DOHH2 (cell line): ENCODE data around the gene SDCCAG8.

Source experiments
- H3F3A ChIP-seq: fragments of 200-600 bp; sonication (generic), shearing (Covaris generic); 2 replicates; pipeline ENCODE4 v1.6.0; 2016; ENCODE audit warnings: antibody characterized with exemption, mild to moderate bottlenecking; ENCODE audit not compliant: control insufficient read depth, insufficient read depth
- H3K27ac ChIP-seq: fragments of 200-600 bp; sonication (generic); 2 replicates; pipeline ENCODE4 v1.5.1; 2014; ENCODE audit warnings: low read depth, mild to moderate bottlenecking, low read length, moderate library complexity
- H3K27me3 ChIP-seq: fragments of 200-600 bp; sonication (generic); 2 replicates; pipeline ENCODE4 v1.6.1; 2014; ENCODE audit warnings: mild to moderate bottlenecking, low read length, mixed read lengths; ENCODE audit not compliant: control insufficient read depth
- H3K36me3 ChIP-seq: fragments of 200-600 bp; sonication (generic); 2 replicates; pipeline ENCODE4 v1.6.1; 2014; ENCODE audit warnings: mild to moderate bottlenecking, low read length, moderate library complexity, mixed read lengths; ENCODE audit not compliant: control insufficient read depth
- H3K4me1 ChIP-seq: fragments of 200-600 bp; sonication (generic); 2 replicates; pipeline ENCODE4 v1.6.1; 2014; ENCODE audit warnings: mild to moderate bottlenecking, low read length, mixed read lengths; ENCODE audit not compliant: control insufficient read depth
- H3K4me2 ChIP-seq: fragments of 200-600 bp; sonication (generic); 2 replicates; pipeline ENCODE4 v1.6.0; 2014; ENCODE audit warnings: mild to moderate bottlenecking, low read length, moderate library complexity
- H3K4me3 ChIP-seq: fragments of 200-600 bp; sonication (generic); 2 replicates; pipeline ENCODE4 v1.5.1; 2014; ENCODE audit warnings: mild to moderate bottlenecking, low read length, mixed read lengths
- H3K79me2 ChIP-seq: fragments of 200-600 bp; sonication (generic); 2 replicates; pipeline ENCODE4 v1.6.1; 2014; ENCODE audit warnings: mild to moderate bottlenecking, low read length, mixed read lengths; ENCODE audit not compliant: control insufficient read depth
- H3K9me2 ChIP-seq: fragments of 200-600 bp; sonication (generic); replicated peaks from 2 replicates; pipeline ENCODE4 v1.6.1; 2014; ENCODE audit warnings: mild to moderate bottlenecking, low read length, mixed read lengths; ENCODE audit not compliant: control insufficient read depth
- H3K9me3 ChIP-seq: fragments of 200-600 bp; sonication (generic); 2 replicates; pipeline ENCODE4 v1.6.1; 2014; ENCODE audit warnings: antibody characterized with exemption, low read length, mixed read lengths; ENCODE audit not compliant: control insufficient read depth, insufficient read depth
- H4K20me1 ChIP-seq: fragments of 200-600 bp; sonication (generic); 2 replicates; pipeline ENCODE4 v1.6.0; 2014; ENCODE audit warnings: low read depth, mild to moderate bottlenecking, antibody characterized with exemption, low read length, moderate library complexity; ENCODE audit not compliant: control insufficient read depth, insufficient read depth
- CTCF ChIP-seq: fragments of 200-600 bp; sonication (generic); IDR thresholded peaks from one replicate; pipeline ENCODE4 v1.5.1; 2014; ENCODE audit warnings: antibody characterized with exemption, mild to moderate bottlenecking, low read depth, low read length; ENCODE audit not compliant: poor library complexity, severe bottlenecking
- EZH2phosphoT487 ChIP-seq: fragments of 200-600 bp; sonication (generic); IDR thresholded peaks from 2 replicates; pipeline ENCODE4 v1.6.1; 2017; ENCODE audit warnings: borderline replicate concordance, mild to moderate bottlenecking, antibody characterized with exemption, low read length, moderate library complexity, mixed read lengths

The SDCCAG8 gene

GRCh38 chr1:243229526-243229925, 26.3 kb upstream of the SDCCAG8 start:
- Histone ChIP-seq H3K79me2 (peaks cover 77% of the 10 kb centered on the region), H4K20me1 (no peaks in the 10 kb centered on the region), H3K36me3 (peaks cover 43% of the 10 kb centered on the region), H3K4me2 (no peak overlapping the region), H3K9me2 (no peaks in the 10 kb centered on the region), H3K4me3 (no peak overlapping the region), H3K9me3 (peaks cover 26% of the 10 kb centered on the region), H3F3A (no peaks in the 10 kb centered on the region), H3K27me3 (no peaks in the 10 kb centered on the region), H3K27ac (no peak overlapping the region), H3K4me1 (peaks cover 10% of the 10 kb centered on the region)
- no peak for TF ChIP-seq EZH2phosphoT487
- TF ChIP-seq CTCF: no peak

- Histone ChIP-seq H3K4me1 (peaks cover 10% of the 10 kb centered on the region), H3K27me3 (no peaks in the 10 kb centered on the region), H3K27ac (no peak overlapping the region), H3K79me2 (peaks cover 85% of the 10 kb centered on the region), H3F3A (no peaks in the 10 kb centered on the region), H3K9me3 (peaks cover 26% of the 10 kb centered on the region), H3K4me3 (no peak overlapping the region), H4K20me1 (no peaks in the 10 kb centered on the region), H3K36me3 (peaks cover 35% of the 10 kb centered on the region), H3K4me2 (no peak overlapping the region), H3K9me2 (no peaks in the 10 kb centered on the region)
- TF ChIP-seq CTCF: no peak
- no peak for TF ChIP-seq EZH2phosphoT487
These were observed 24.9 kb upstream of the SDCCAG8 start for GRCh38 chr1:243230914-243231313.

GRCh38 chr1:243233908-243234307, 21.9 kb upstream of the SDCCAG8 start:
- no peak overlapping the region for H3K4me2 ChIP-seq
- no peaks in the 10 kb centered on the region for H3K27me3 ChIP-seq
- no peaks in the 10 kb centered on the region for H3K9me2 ChIP-seq
- peaks cover 41% of the 10 kb centered on the region for H3K36me3 ChIP-seq
- H4K20me1 ChIP-seq: no peaks in the 10 kb centered on the region
- H3K4me3 ChIP-seq: no peak overlapping the region
- no peaks in the 10 kb centered on the region; the same call in 1 of the 2 replicates for H3F3A ChIP-seq
- H3K4me1 ChIP-seq: peaks cover 3% of the 10 kb centered on the region
- peaks cover 25% of the 10 kb centered on the region for H3K9me3 ChIP-seq
- H3K79me2 ChIP-seq: peaks cover 88% of the 10 kb centered on the region
- H3K27ac ChIP-seq: no peak overlapping the region
- TF ChIP-seq CTCF (no peak), EZH2phosphoT487 (no peak)
